CD8-positive, alpha-beta memory T cell (primary cell): ENCODE data around the gene GTPBP1. TPM values are rescaled to one million over a fixed set of nuclear protein-coding genes. Genes with fewer than 3 reads are reported as not detected.

Experiments
- CTCF ChIA-PET: fragments of 350-600 bp; sonication (Branson Sonifier 250); formaldehyde crosslinking; loops from one replicate; lab custom pipeline; 2021; ENCODE audit warnings: antibody characterized with exemption; lab: Charles Lee
- POLR2A ChIA-PET: fragments of 350-600 bp; sonication (Branson Sonifier 250); formaldehyde crosslinking; loops from one replicate; lab custom pipeline; 2021; ENCODE audit warnings: antibody characterized with exemption; lab: Charles Lee
- DNase-seq, 5 donors: peaks; one replicate each; pipeline versions ENCODE4 v3.0.0 to v3.0.0-alpha.2; 2020 to 2022; ENCODE audit warnings: mixed read lengths in 1 of 5
- H3K27ac ChIP-seq: one replicate; pipeline ENCODE4 v1.7.0; 2013; ENCODE audit warnings: low read depth, mild to moderate bottlenecking, low read length, moderate library complexity
- H3K27me3 ChIP-seq: 2 replicates; pipeline ENCODE4 v1.7.0; 2013; ENCODE audit warnings: low read length, mild to moderate bottlenecking; ENCODE audit not compliant: insufficient read depth, poor library complexity, severe bottlenecking
- H3K36me3 ChIP-seq: 2 replicates; pipeline ENCODE4 v1.7.0; 2013; ENCODE audit warnings: mild to moderate bottlenecking, low read length, moderate library complexity; ENCODE audit not compliant: insufficient read depth
- H3K4me1 ChIP-seq: 2 replicates; pipeline ENCODE4 v1.7.0; 2013; ENCODE audit warnings: mild to moderate bottlenecking, low read length, moderate library complexity; ENCODE audit not compliant: insufficient read depth
- H3K4me3 ChIP-seq: 2 replicates; pipeline ENCODE4 v1.7.0; 2013; ENCODE audit warnings: mild to moderate bottlenecking, low read length
- H3K9me3 ChIP-seq: 2 replicates; pipeline ENCODE4 v1.7.0; 2013; ENCODE audit warnings: mild to moderate bottlenecking, low read length
- H3K27ac Mint-ChIP-seq, 8 donors: one replicate each; pipeline ENCODE4 v1.8.0; 2020 to 2021; ENCODE audit warnings: mixed read lengths in 8 of 8, mild to moderate bottlenecking in 6 of 8, inconsistent platforms in 3 of 8, moderate library complexity in 3 of 8
- H3K27me3 Mint-ChIP-seq, 2 donors: one replicate each; pipeline ENCODE4 v1.8.0; 2020 to 2021; ENCODE audit warnings: mixed read lengths in 2 of 2, mild to moderate bottlenecking in 1 of 2, moderate library complexity in 1 of 2
- H3K36me3 Mint-ChIP-seq, 3 donors: one replicate each; pipeline ENCODE4 v1.8.0; 2020 to 2021; ENCODE audit warnings: mixed read lengths in 3 of 3, inconsistent platforms in 1 of 3, mild to moderate bottlenecking in 1 of 3
- H3K4me1 Mint-ChIP-seq, 3 donors: one replicate each; pipeline ENCODE4 v1.8.0; 2020 to 2021; ENCODE audit warnings: mixed read lengths in 3 of 3, inconsistent platforms in 1 of 3, mild to moderate bottlenecking in 1 of 3
- H3K4me3 Mint-ChIP-seq, 7 donors: one replicate each; pipeline ENCODE4 v1.8.0; 2020 to 2021; ENCODE audit warnings: mixed read lengths in 7 of 7, mild to moderate bottlenecking in 6 of 7, moderate library complexity in 4 of 7, inconsistent platforms in 2 of 7
- H3K9me3 Mint-ChIP-seq, 5 donors: one replicate each; pipeline ENCODE4 v1.8.0; 2020 to 2022; ENCODE audit warnings: mixed read lengths in 5 of 5, mild to moderate bottlenecking in 3 of 5, moderate library complexity in 2 of 5, inconsistent platforms in 1 of 5
- polyA plus RNA-seq: library from polyadenylated mRNA; unstranded; fragments of 300-500 nt; fragmentation: Illumina TruSeq; gene quantifications from one replicate; pipeline ENCODE4 v1.2.3, GENCODE V29; 2021
- total RNA-seq, 2 experiments: library from RNA; stranded (reverse); gene quantifications; one replicate each; pipeline ENCODE4 v1.2.3, GENCODE V29; 2021

GTPBP1 gene
- total and polyA plus RNA-seq, 3 experiments from 2014 or later, result 28.2 to 63.7 (median 62.7) TPM

DNA sequence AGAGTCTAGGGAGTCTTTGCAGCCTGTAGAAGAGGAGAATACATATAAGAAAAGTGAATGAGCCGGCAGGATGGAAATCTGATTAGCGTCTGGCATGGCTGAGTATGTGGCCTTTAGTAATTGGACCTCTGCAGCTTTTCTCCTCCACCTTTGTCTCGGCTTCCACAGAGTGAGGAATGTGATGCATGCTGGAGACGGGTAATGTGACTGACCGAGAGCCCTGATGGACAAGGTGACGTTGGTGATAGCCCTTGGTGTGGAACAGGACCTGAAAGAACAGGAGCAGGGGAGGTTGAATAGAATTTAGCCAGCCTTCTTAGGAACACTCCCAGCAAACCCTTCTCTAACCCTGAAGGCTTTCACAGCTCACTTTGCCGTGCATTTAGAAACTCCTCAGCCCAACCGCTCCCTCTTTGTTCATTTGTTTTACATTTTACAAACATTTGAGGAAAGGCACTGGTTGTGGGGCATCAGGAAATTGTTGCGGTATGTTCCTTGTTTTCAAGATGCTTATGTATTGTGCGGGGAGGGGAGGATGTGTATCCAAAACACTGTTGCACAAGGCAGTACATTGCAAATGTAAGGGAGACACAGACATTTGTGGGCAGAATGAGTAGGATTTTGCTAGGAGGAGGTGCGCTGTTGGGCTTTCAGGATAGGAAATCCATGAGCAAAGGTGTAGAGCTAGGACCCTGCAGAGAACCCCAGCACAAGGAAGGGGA lies 6.9 kb downstream of the GTPBP1 start:
- no peaks in the 10 kb centered on the region for H3K9me3 ChIP-seq
- Mint-ChIP-seq H3K9me3 (no peaks in the 10 kb centered on the region), H3K4me1 (peaks cover 66 to 84% (median 77%) of the 10 kb centered on the region in 3 donors), H3K27me3 (no peaks in the 10 kb centered on the region), H3K36me3 (peaks cover 0 to 83% (median 15%) of the 10 kb centered on the region in 3 donors), H3K27ac (peak overlapping the region in 7 of 8 donors; percentile 7 to 87 (median 64)), H3K4me3 (peak overlapping the region in 1 of 7 donors; percentile 12)
- H3K27ac ChIP-seq, result no peak overlapping the region
- no peaks in the 10 kb centered on the region for H3K27me3 ChIP-seq
- ChIA-PET POLR2A (no interaction called here), CTCF (no interaction called here)
- H3K4me3 ChIP-seq, result no peak overlapping the region
- peaks cover 45% of the 10 kb centered on the region for H3K4me1 ChIP-seq
- peaks cover 34% of the 10 kb centered on the region for H3K36me3 ChIP-seq
- DNase-seq, result no peak

DNA sequence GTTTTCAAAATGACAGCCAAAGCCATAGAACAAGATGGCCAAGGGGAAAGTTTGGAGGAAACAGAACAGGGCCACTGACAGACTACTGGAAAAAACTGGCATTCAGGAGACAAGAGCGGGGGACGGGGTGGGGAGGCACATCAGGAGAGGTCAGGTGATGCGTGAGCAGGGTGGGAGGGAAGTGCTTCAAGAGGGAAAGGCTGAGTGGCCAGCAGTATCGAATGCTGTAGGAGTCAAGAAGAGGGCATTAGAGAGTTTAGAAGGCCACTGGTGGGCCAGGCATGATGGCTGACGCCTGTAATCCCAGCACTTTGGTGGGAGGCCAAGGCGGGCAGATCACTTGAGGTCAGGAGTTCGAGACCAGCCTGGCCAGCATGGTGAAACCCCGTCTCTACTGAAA lies 8.2 kb downstream of the GTPBP1 start:
- Mint-ChIP-seq H3K9me3 (no peaks in the 10 kb centered on the region), H3K4me1 (peaks cover 55 to 72% (median 64%) of the 10 kb centered on the region in 3 donors), H3K27ac (peak overlapping the region in 7 of 8 donors; percentile 8 to 80 (median 59)), H3K4me3 (no peak overlapping the region), H3K36me3 (peaks cover 0 to 86% (median 13%) of the 10 kb centered on the region in 3 donors), H3K27me3 (no peaks in the 10 kb centered on the region)
- POLR2A ChIA-PET, result no interaction called here
- Histone ChIP-seq H3K27me3 (no peaks in the 10 kb centered on the region), H3K27ac (no peak overlapping the region), H3K36me3 (peaks cover 38% of the 10 kb centered on the region), H3K4me1 (peaks cover 34% of the 10 kb centered on the region), H3K4me3 (no peak overlapping the region), H3K9me3 (no peaks in the 10 kb centered on the region)
- no peak for DNase-seq
- CTCF ChIA-PET, result interaction anchor here (2.2 kb wide), 1 partner anchor 11 kb away, joined by 8 read pairs; no protein-coding TSS in a partner anchor

DNA sequence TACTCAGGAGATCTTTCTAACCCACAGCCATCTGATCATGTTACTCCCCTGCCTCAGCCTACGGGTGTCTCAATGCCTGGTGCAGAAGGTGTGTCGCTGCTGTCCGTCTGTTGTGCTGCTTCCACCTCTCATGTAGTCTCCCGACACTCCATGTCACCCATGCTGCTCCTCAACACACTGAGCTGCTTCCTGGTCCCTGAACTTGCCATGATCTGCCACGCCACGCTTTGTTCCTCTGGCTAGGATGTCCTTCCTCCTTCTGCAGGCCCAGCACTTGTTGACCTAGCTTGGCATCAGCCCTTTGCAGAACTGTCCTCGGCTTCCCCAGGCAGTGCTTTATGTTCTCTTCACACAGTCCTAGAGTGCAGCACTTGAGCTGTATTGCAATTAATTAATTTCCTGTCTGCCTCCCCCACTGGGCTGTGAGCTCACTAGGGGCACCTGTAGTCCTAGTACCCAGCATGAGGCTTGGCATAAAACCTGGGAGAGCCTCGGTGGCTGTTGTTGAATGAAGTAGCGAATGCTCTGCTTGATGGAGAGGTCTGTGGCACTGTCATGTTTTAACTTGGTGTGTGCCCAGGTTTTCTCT lies 9.5 kb downstream of the GTPBP1 start:
- peaks cover 22% of the 10 kb centered on the region for H3K4me1 ChIP-seq
- Mint-ChIP-seq H3K9me3 (no peaks in the 10 kb centered on the region), H3K27me3 (no peaks in the 10 kb centered on the region), H3K4me3 (no peak overlapping the region), H3K36me3 (peaks cover 0 to 82% (median 13%) of the 10 kb centered on the region in 3 donors), H3K27ac (peak overlapping the region in 7 of 8 donors; percentile 19 to 81 (median 60)), H3K4me1 (peaks cover 45 to 58% (median 53%) of the 10 kb centered on the region in 3 donors)
- no peak for DNase-seq
- ChIA-PET POLR2A (interaction anchor here (0.6 kb wide), 1 partner anchor 120 kb away, joined by 7 read pairs; no protein-coding TSS in a partner anchor), CTCF (interaction anchor here (1.6 to 2.2 kb wide), 2 partner anchors 10 to 18 kb away, joined by 8 read pairs; no protein-coding TSS in a partner anchor)
- H3K9me3 ChIP-seq, result no peaks in the 10 kb centered on the region
- no peaks in the 10 kb centered on the region for H3K27me3 ChIP-seq
- H3K36me3 ChIP-seq, result peaks cover 38% of the 10 kb centered on the region
- H3K4me3 ChIP-seq, result no peak overlapping the region
- H3K27ac ChIP-seq, result no peak overlapping the region

DNA sequence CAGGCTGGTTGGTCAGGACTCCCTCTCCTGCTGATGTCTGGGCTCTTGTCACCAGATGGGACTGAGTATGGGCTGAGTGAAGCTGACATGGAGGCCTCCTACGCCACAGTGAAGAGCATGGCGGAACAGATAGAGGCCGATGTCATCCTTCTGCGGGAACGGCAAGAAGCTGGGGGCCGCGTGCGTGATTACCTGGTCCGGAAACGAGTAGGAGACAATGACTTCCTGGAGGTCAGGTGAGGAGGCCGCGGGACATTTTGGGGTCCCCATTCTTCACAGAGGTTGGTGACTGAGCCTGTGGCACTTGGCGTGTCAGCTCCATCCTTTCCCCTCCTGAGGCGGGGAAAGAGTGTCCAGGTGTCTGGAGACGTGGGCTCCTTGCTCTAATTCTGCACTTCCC lies 10.1 kb downstream of the GTPBP1 start:
- Histone ChIP-seq H3K36me3 (peaks cover 44% of the 10 kb centered on the region), H3K4me1 (peaks cover 22% of the 10 kb centered on the region), H3K27ac (no peak overlapping the region), H3K27me3 (no peaks in the 10 kb centered on the region), H3K9me3 (no peaks in the 10 kb centered on the region), H3K4me3 (no peak overlapping the region)
- peaks cover 0 to 81% (median 10%) of the 10 kb centered on the region in 3 donors for H3K36me3 Mint-ChIP-seq
- no peak overlapping the region for H3K27ac Mint-ChIP-seq
- peaks cover 39 to 52% (median 47%) of the 10 kb centered on the region in 3 donors for H3K4me1 Mint-ChIP-seq
- no peaks in the 10 kb centered on the region for H3K9me3 Mint-ChIP-seq
- H3K4me3 Mint-ChIP-seq, result no peak overlapping the region
- DNase-seq, result no peak
- ChIA-PET POLR2A (no interaction called here), CTCF (interaction anchor here (1.6 to 2.2 kb wide), 2 partner anchors 9 to 17 kb away, joined by 8 read pairs; no protein-coding TSS in a partner anchor)
- H3K27me3 Mint-ChIP-seq, result no peaks in the 10 kb centered on the region

- Histone ChIP-seq H3K9me3 (no peaks in the 10 kb centered on the region), H3K27ac (no peak overlapping the region), H3K27me3 (no peaks in the 10 kb centered on the region), H3K4me1 (peaks cover 22% of the 10 kb centered on the region), H3K4me3 (no peak overlapping the region), H3K36me3 (peaks cover 45% of the 10 kb centered on the region)
- Mint-ChIP-seq H3K9me3 (no peaks in the 10 kb centered on the region), H3K27me3 (no peaks in the 10 kb centered on the region), H3K4me1 (peaks cover 35 to 48% (median 43%) of the 10 kb centered on the region in 3 donors), H3K36me3 (peaks cover 0 to 81% (median 10%) of the 10 kb centered on the region in 3 donors), H3K27ac (peak overlapping the region in 1 of 8 donors; percentile 58), H3K4me3 (no peak overlapping the region)
- ChIA-PET POLR2A (no interaction called here), CTCF (no interaction called here)
- no peak for DNase-seq
Observed at GRCh38 chr22:38716271-38716670, 10.5 kb downstream of the GTPBP1 start.

DNA sequence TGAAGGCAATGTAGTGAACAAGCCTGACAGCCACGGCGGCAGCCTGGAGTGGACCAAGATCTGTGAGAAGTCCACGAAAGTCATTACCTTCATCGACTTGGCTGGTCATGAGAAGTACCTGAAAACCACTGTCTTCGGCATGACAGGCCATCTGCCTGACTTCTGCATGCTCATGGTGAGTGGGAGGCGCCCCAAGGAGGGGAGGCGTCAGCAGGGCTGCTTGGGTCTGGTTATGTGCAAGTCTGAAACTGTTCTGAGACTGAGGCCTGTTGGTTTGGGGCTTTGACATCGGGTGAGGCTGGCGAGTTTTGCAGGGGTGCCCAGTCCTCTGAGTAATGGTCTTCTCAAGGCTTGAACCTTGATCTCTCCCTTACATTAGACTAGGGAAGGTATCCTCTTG lies 11.1 kb downstream of the GTPBP1 start:
- no peaks in the 10 kb centered on the region for H3K9me3 ChIP-seq
- H3K27me3 ChIP-seq, result no peaks in the 10 kb centered on the region
- peaks cover 36 to 48% (median 41%) of the 10 kb centered on the region in 3 donors for H3K4me1 Mint-ChIP-seq
- H3K27ac ChIP-seq, result no peak overlapping the region
- peaks cover 49% of the 10 kb centered on the region for H3K36me3 ChIP-seq
- H3K4me3 Mint-ChIP-seq, result no peak overlapping the region
- H3K9me3 Mint-ChIP-seq, result no peaks in the 10 kb centered on the region
- H3K4me3 ChIP-seq, result no peak overlapping the region
- ChIA-PET POLR2A (interaction anchor here (1.0 kb wide), 1 partner anchor 9 kb away, joined by 3 read pairs; no protein-coding TSS in a partner anchor), CTCF (interaction anchor here (2.0 kb wide), 1 partner anchor 7 kb away, joined by 4 read pairs; no protein-coding TSS in a partner anchor)
- H3K27ac Mint-ChIP-seq, result peak overlapping the region in 6 of 8 donors; percentile 40 to 70 (median 60)
- no peak for DNase-seq
- H3K4me1 ChIP-seq, result peaks cover 22% of the 10 kb centered on the region
- no peaks in the 10 kb centered on the region for H3K27me3 Mint-ChIP-seq
- H3K36me3 Mint-ChIP-seq, result peaks cover 0 to 84% (median 14%) of the 10 kb centered on the region in 3 donors

GRCh38 chr22:38717244-38717643 lies 11.5 kb downstream of the GTPBP1 start:
- H3K36me3 ChIP-seq, result peaks cover 49% of the 10 kb centered on the region
- H3K27me3 Mint-ChIP-seq, result no peaks in the 10 kb centered on the region
- H3K9me3 Mint-ChIP-seq, result no peaks in the 10 kb centered on the region
- H3K4me3 Mint-ChIP-seq, result no peak overlapping the region
- DNase-seq, result no peak
- H3K4me1 ChIP-seq, result peaks cover 20% of the 10 kb centered on the region
- H3K27ac Mint-ChIP-seq, result peak overlapping the region in 3 of 8 donors; percentile 51 to 63 (median 62)
- peaks cover 0 to 85% (median 18%) of the 10 kb centered on the region in 3 donors for H3K36me3 Mint-ChIP-seq
- POLR2A ChIA-PET, result interaction anchor here (1.0 kb wide), 1 partner anchor 9 kb away, joined by 3 read pairs; no protein-coding TSS in a partner anchor
- no peak overlapping the region for H3K27ac ChIP-seq
- peaks cover 33 to 44% (median 37%) of the 10 kb centered on the region in 3 donors for H3K4me1 Mint-ChIP-seq
- CTCF ChIA-PET, result interaction anchor here (2.0 kb wide), 1 partner anchor 8 kb away, joined by 4 read pairs; no protein-coding TSS in a partner anchor
- no peak overlapping the region for H3K4me3 ChIP-seq
- H3K9me3 ChIP-seq, result no peaks in the 10 kb centered on the region
- no peaks in the 10 kb centered on the region for H3K27me3 ChIP-seq
